Type B pancreatic cell (in vitro differentiated cells): ENCODE measurements around the gene RABGAP1L. TPM values are rescaled to one million over a fixed set of nuclear protein-coding genes. Genes with fewer than 3 reads are reported as not detected.
"Not testable (repeated sequence)": the region's sequence is repeated elsewhere in the genome, so short reads cannot be mapped to it uniquely, and the experiment has no call there.

Experiments
- DNase-seq: peaks from one replicate; pipeline ENCODE4 v3.0.0; 2021; ENCODE audit warnings: mixed read lengths; ENCODE audit not compliant: unreplicated experiment; ENCODE audit errors: extremely low spot score
- H3K27ac Mint-ChIP-seq: 2 replicates; pipeline ENCODE4 v1.8.0; 2021; ENCODE audit warnings: mild to moderate bottlenecking, mixed read lengths
- H3K27me3 Mint-ChIP-seq: 2 replicates; pipeline ENCODE4 v1.8.0; 2021; ENCODE audit warnings: mixed read lengths
- H3K36me3 Mint-ChIP-seq: 2 replicates; pipeline ENCODE4 v1.8.0; 2021; ENCODE audit warnings: mixed read lengths
- H3K4me1 Mint-ChIP-seq: one replicate; pipeline ENCODE4 v1.8.0; 2021; ENCODE audit warnings: mixed read lengths; ENCODE audit not compliant: unreplicated experiment
- H3K4me3 Mint-ChIP-seq: 2 replicates; pipeline ENCODE4 v1.8.0; 2021; ENCODE audit warnings: mild to moderate bottlenecking, mixed read lengths
- H3K9me3 Mint-ChIP-seq: 2 replicates; pipeline ENCODE4 v1.8.0; 2021; ENCODE audit warnings: mixed read lengths
- CTCF ChIP-seq: fragments of 200-600 bp; sonication (generic); conservative IDR thresholded peaks from 2 replicates; pipeline ENCODE4 v1.5.0; 2021; ENCODE audit warnings: antibody characterized with exemption, mild to moderate bottlenecking
- total RNA-seq: library from RNA; stranded (reverse); gene quantifications from 2 replicates; pipeline ENCODE4 v1.2.1, GENCODE V29; 2021; ENCODE audit warnings: low replicate concordance

RABGAP1L gene
- total RNA-seq, 1 donor from 2014 or later: 35.6 TPM

- no peak for DNase-seq
- H3K27me3 Mint-ChIP-seq: no peaks in the 10 kb centered on the region
- no peak for TF ChIP-seq CTCF
- no peaks in the 10 kb centered on the region for H3K9me3 Mint-ChIP-seq
- H3K4me1 Mint-ChIP-seq: no peaks in the 10 kb centered on the region
- H3K4me3 Mint-ChIP-seq: no peak overlapping the region
- no peak overlapping the region for H3K27ac Mint-ChIP-seq
- H3K36me3 Mint-ChIP-seq: no peaks in the 10 kb centered on the region
Observed at GRCh38 chr1:174689524-174689923, 530.2 kb downstream of the RABGAP1L start.

- DNase-seq: no peak
- H3K27ac Mint-ChIP-seq: no peak overlapping the region
- H3K4me1 Mint-ChIP-seq: no peaks in the 10 kb centered on the region
Observed at GRCh38 chr1:174690266-174690665, 530.9 kb downstream of the RABGAP1L start.

GRCh38 chr1:174692313-174692712 lies 533.0 kb downstream of the RABGAP1L start:
- no peak overlapping the region for H3K27ac Mint-ChIP-seq
- no peaks in the 10 kb centered on the region for H3K27me3 Mint-ChIP-seq
- H3K9me3 Mint-ChIP-seq: no peaks in the 10 kb centered on the region
- no peak overlapping the region for H3K4me3 Mint-ChIP-seq
- peak; percentile 37 for TF ChIP-seq CTCF
- no peaks in the 10 kb centered on the region for H3K36me3 Mint-ChIP-seq
- DNase-seq: no peak
- no peaks in the 10 kb centered on the region for H3K4me1 Mint-ChIP-seq

More at GRCh38 chr1:174690266-174690665, 530.9 kb downstream of the RABGAP1L start:
- Mint-ChIP-seq H3K4me3 (no peak overlapping the region), H3K9me3 (no peaks in the 10 kb centered on the region), H3K36me3 (no peaks in the 10 kb centered on the region), H3K27me3 (no peaks in the 10 kb centered on the region)
- TF ChIP-seq CTCF: no peak

GRCh38 chr1:174693085-174693484 lies 533.8 kb downstream of the RABGAP1L start:
- DNase-seq: no peak
- Mint-ChIP-seq H3K4me1 (no peaks in the 10 kb centered on the region), H3K27me3 (no peaks in the 10 kb centered on the region), H3K9me3 (no peaks in the 10 kb centered on the region), H3K36me3 (no peaks in the 10 kb centered on the region), H3K4me3 (no peak overlapping the region), H3K27ac (no peak overlapping the region)
- no peak for TF ChIP-seq CTCF

GRCh38 chr1:174693539-174693938 lies 534.2 kb downstream of the RABGAP1L start:
- H3K4me3 Mint-ChIP-seq, H3K4me1 Mint-ChIP-seq, H3K9me3 Mint-ChIP-seq, H3K27ac Mint-ChIP-seq, H3K36me3 Mint-ChIP-seq, DNase-seq, H3K27me3 Mint-ChIP-seq: not testable (repeated sequence)

- DNase-seq: no peak
- Mint-ChIP-seq H3K9me3 (no peaks in the 10 kb centered on the region), H3K27ac (no peak overlapping the region), H3K4me1 (peaks cover 4% of the 10 kb centered on the region), H3K4me3 (no peak overlapping the region), H3K27me3 (no peaks in the 10 kb centered on the region), H3K36me3 (no peaks in the 10 kb centered on the region)
- TF ChIP-seq CTCF: no peak
Observed at GRCh38 chr1:174696026-174696821, 536.9 kb downstream of the RABGAP1L start.
